Measurements from ENCODE around the gene CSTF2.

The CSTF2 gene

DNA sequence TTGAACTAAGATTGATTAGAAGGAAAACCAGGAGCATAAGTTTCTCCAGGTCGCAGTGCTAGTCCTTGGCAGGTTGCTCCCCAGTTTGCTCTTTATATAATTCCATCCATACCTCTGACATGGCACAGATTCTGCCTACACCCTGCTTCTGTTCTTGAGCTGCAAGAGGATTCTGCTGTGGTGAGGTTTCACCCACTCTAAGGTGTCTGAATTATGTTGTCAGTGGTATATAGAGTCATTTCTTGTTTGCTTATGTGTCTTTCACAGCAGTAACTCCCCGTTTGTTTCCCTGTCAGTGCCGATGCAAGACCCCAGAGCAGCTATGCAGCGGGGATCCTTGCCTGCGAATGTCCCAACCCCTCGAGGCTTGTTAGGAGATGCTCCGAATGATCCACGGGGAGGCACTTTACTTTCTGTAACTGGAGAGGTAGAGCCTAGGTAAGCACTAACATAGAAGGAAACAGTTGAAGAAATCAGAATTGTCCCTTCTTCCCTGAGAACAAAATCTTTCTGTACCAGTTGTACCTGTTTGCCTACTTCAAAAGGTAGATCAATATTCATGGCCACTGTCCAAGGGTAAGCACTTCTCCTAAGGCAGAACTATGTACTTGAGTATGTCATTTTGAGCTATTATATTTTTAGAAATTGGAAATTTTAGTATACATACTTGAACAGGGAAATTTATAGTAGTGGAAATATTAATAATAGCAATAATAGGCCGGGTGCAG is 11.2 kb downstream of the CSTF2 start:
- CTCF ChIA-PET = no interaction called here
- POLR2A ChIA-PET (ENCODE audit: low non-redundant PET) = no interaction called here
- no peak for DNase-seq (ENCODE audit: low spot score)
- TF ChIP-seq, protein P1, sequence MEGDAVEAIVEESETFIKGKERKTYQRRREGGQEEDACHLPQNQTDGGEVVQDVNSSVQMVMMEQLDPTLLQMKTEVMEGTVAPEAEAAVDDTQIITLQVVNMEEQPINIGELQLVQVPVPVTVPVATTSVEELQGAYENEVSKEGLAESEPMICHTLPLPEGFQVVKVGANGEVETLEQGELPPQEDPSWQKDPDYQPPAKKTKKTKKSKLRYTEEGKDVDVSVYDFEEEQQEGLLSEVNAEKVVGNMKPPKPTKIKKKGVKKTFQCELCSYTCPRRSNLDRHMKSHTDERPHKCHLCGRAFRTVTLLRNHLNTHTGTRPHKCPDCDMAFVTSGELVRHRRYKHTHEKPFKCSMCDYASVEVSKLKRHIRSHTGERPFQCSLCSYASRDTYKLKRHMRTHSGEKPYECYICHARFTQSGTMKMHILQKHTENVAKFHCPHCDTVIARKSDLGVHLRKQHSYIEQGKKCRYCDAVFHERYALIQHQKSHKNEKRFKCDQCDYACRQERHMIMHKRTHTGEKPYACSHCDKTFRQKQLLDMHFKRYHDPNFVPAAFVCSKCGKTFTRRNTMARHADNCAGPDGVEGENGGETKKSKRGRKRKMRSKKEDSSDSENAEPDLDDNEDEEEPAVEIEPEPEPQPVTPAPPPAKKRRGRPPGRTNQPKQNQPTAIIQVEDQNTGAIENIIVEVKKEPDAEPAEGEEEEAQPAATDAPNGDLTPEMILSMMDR (conservative IDR thresholded peaks at IDR 0.05; ENCODE audit: low read depth) = no peak
- no peak overlapping the region for H3K27ac ChIP-seq

DNA sequence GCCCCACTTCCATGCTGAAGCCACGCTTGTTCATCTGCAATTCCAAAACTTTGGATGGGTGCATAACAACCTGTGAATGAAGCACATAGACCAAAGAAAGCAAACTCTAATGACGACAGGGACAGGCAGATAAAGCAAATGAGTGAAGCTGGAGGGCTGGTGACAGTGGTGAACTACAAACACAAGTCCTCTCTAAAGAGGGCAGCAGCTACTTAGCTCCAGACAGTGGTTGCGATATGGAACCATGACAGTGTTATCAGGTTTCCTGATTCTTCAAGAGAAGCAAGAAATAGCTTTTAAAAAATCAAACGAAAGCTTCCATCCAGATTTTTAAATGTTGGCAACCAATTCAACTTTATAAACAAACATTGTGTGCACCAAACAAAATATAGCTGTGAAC is 30.1 kb downstream of the CSTF2 start:
- CTCF ChIA-PET = no interaction called here
- POLR2A ChIA-PET (ENCODE audit: low non-redundant PET) = no interaction called here
- DNase-seq (ENCODE audit: low spot score) = no peak

DNA sequence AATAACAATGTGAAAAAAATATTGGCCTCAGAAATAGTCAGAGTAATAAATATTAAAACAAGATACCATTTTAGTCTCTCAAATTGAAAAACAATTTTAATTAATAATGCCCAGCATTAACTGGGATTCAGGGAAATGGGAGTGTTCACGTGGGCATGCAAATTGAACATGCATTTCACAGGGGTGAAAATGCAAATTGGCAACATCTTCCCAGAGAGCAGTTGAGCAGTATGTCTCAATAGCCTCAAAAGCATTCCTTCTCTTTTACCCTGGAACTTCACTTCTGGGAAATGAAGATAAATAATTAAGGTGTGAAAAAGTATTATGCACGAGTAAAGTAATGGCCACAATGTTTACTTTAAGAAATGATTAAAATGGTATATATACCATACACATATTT is 32.6 kb downstream of the CSTF2 start:
- ChIA-PET POLR2A (ENCODE audit: low non-redundant PET) (no interaction called here), CTCF (no interaction called here)
- DNase-seq (ENCODE audit: low spot score) = no peak
- TF ChIP-seq, protein P1 (conservative IDR thresholded peaks at IDR 0.05; ENCODE audit: low read depth) = no peak
- H3K27ac ChIP-seq = no peak overlapping the region

More for the DNA sequence above, 30.1 kb downstream of the CSTF2 start:
- no peak overlapping the region for H3K27ac ChIP-seq
- TF ChIP-seq, protein P1 (conservative IDR thresholded peaks at IDR 0.05; ENCODE audit: low read depth) = no peak

DNA sequence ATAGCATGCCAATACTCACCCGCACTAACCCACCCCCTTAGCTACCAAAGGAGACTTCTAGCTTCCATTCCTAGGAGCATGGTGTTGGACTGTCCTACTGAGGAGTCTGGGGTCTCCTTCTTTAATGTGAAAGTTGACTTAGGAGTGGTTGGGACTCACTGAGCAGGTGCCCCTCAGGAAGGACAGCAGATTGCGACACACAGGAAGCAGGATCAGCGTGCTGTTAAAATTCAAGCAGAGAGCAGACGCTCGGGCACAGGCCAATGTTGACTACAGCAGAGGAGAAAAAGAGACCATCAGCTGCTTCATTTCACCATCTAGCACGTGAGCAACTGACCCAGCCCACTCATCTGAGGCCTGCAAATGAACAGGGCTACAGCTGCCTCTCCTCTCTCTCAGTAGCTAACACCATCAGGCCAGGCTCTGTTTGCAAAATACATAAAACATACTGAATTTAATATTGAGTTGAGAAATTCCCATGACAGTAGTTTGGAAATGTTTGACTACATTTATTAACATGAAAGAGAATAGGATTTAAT is 43.2 kb downstream of the CSTF2 start:
- TF ChIP-seq, protein P1 (conservative IDR thresholded peaks at IDR 0.05; ENCODE audit: low read depth) = no peak
- H3K27ac ChIP-seq = no peak overlapping the region
- ChIA-PET POLR2A (ENCODE audit: low non-redundant PET) (no interaction called here), CTCF (no interaction called here)
- DNase-seq (ENCODE audit: low spot score) = no peak

DNA sequence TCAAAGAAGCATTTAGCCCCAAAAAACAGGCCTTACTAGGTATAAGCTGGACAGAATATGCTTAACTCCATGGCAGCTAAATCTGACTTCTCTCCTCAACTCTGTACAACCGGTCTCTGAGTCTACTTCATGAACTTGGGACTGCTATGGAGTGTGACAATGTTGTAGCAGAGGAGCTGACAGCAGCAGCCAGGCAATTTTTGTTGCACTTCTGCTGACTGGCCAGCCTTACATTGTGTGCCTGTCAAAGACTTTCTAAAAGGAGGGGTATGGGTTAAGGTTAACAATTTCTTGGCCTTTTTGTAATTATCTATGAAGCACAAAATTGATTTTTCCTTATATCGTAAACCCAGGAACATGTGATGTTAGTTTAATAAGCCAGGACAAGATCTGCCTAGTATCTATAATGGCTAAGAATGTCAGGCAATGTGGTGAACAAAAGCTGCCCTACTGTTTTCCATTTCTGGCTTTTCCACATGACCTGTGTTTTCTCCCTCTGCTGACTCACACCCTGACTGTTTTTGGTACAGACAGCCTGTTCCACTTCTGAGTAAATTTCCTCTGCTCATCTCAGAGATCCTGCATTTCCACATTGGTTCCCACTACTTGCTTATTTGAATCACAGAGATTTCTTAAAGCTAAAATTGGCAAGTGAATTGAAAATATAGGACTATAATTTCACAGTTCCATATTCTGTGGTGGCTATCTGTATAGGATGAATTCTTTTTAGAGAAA is 44.6 kb downstream of the CSTF2 start:
- POLR2A ChIA-PET (ENCODE audit: low non-redundant PET) = no interaction called here
- CTCF ChIA-PET = no interaction called here
- DNase-seq (ENCODE audit: low spot score) = no peak
- TF ChIP-seq, protein P1 (conservative IDR thresholded peaks at IDR 0.05; ENCODE audit: low read depth) = no peak
- no peak overlapping the region for H3K27ac ChIP-seq

DNA sequence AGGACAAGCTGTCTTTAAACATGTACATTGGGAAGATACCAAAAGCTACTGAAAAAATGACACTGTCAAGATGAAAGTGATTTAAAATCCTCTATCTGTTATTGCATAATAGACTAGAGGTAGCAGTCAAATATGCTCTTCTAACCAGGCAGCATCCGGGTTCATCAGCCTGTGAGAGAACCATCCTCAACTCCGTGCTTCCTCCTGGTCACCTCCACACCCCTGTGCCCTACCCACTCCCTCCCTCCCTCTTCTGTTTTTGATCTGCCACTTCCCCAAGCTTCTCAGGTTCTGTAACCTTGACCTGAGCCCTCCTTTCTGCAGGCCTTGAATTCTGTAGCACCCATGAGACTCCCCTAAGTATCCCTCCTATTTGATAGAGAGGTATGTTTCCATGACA is 48.1 kb downstream of the CSTF2 start:
- DNase-seq (ENCODE audit: low spot score) = no peak
- no peak overlapping the region for H3K27ac ChIP-seq
- ChIA-PET CTCF (no interaction called here), POLR2A (ENCODE audit: low non-redundant PET) (no interaction called here)
- TF ChIP-seq, protein P1 (conservative IDR thresholded peaks at IDR 0.05; ENCODE audit: low read depth) = no peak
